ENCODE data around the gene CACNA2D4.

CACNA2D4 gene

GRCh38 chr12:1934831-1935230, 16.4 kb upstream of the CACNA2D4 start:
- no peaks in the 10 kb centered on the region for H3K27me3 ChIP-seq (replicated peaks; ENCODE audit: insufficient read depth, low read length)
- H3F3A ChIP-seq (ENCODE audit: insufficient read depth, low read length) = no peaks in the 10 kb centered on the region
- no peak overlapping the region for H3K27ac ChIP-seq (ENCODE audit: low read length)
- H3K79me2 ChIP-seq (ENCODE audit: low read length) = no peaks in the 10 kb centered on the region
- H3K4me2 ChIP-seq (ENCODE audit: low read depth, low read length) = no peak overlapping the region
- H3K9me3 ChIP-seq (replicated peaks; ENCODE audit: insufficient read depth, low read length) = no peaks in the 10 kb centered on the region
- no peaks in the 10 kb centered on the region for H3K36me3 ChIP-seq (replicated peaks; ENCODE audit: insufficient read depth, low read length)
- H4K20me1 ChIP-seq (ENCODE audit: insufficient read depth, low read length) = no peaks in the 10 kb centered on the region
- TF ChIP-seq EZH2 (optimal IDR thresholded peaks at IDR 0.05; ENCODE audit: low read depth, low read length) = no peak
- 0 out of 2 replicates have a peak, but pooled peaks cover 3% of the 10 kb centered on the region for H3K4me1 ChIP-seq (ENCODE audit: low read length)
- DNase-seq = no peak
- no peaks in the 10 kb centered on the region for H3K9me2 ChIP-seq (replicated peaks; ENCODE audit: insufficient read depth, low read length)
- no peak overlapping the region for H2AFZ ChIP-seq (ENCODE audit: low read length)
- no peak overlapping the region for H3K4me3 ChIP-seq (ENCODE audit: low read length)
- no peak overlapping the region for H3K9ac ChIP-seq (ENCODE audit: low read length)

DNA sequence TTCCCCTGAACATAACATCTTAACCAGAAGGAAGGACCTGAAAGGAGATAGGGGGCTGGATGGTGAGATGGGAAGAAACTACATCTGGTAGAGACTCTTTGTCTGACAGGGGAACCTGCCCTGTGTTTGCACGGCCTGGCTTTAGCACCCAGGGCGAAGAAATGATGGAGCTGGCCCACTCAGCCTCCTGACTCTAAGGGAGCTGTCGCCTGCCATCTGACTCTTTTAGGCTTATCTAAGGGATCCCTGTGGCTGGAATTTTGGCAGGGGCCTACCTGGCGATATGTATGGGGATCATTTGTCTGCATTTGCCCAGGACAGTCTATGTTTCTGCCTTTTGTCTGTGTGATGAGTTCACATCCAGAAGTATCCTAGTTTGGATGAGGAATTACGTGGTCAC, 15.6 kb upstream of the CACNA2D4 start:
- no peak overlapping the region for H3K9ac ChIP-seq (ENCODE audit: low read length)
- no peaks in the 10 kb centered on the region for H3K9me2 ChIP-seq (replicated peaks; ENCODE audit: insufficient read depth, low read length)
- no peak overlapping the region for H3K27ac ChIP-seq (ENCODE audit: low read length)
- no peaks in the 10 kb centered on the region for H3F3A ChIP-seq (ENCODE audit: insufficient read depth, low read length)
- H3K4me2 ChIP-seq (ENCODE audit: low read depth, low read length) = no peak overlapping the region
- no peaks in the 10 kb centered on the region for H3K9me3 ChIP-seq (replicated peaks; ENCODE audit: insufficient read depth, low read length)
- 0 out of 2 replicates have a peak, but pooled peaks cover under 1% of the 10 kb centered on the region for H3K27me3 ChIP-seq (replicated peaks; ENCODE audit: insufficient read depth, low read length)
- no peaks in the 10 kb centered on the region for H3K36me3 ChIP-seq (replicated peaks; ENCODE audit: insufficient read depth, low read length)
- H3K4me1 ChIP-seq (ENCODE audit: low read length) = 0 out of 2 replicates have a peak, but pooled peaks cover 3% of the 10 kb centered on the region
- no peak overlapping the region for H3K4me3 ChIP-seq (ENCODE audit: low read length)
- no peak overlapping the region for H2AFZ ChIP-seq (ENCODE audit: low read length)
- H3K79me2 ChIP-seq (ENCODE audit: low read length) = no peaks in the 10 kb centered on the region
- TF ChIP-seq EZH2phosphoT487 (IDR thresholded peaks at IDR 0.05; ENCODE audit: low read length) = no peak
- TF ChIP-seq, protein P1, sequence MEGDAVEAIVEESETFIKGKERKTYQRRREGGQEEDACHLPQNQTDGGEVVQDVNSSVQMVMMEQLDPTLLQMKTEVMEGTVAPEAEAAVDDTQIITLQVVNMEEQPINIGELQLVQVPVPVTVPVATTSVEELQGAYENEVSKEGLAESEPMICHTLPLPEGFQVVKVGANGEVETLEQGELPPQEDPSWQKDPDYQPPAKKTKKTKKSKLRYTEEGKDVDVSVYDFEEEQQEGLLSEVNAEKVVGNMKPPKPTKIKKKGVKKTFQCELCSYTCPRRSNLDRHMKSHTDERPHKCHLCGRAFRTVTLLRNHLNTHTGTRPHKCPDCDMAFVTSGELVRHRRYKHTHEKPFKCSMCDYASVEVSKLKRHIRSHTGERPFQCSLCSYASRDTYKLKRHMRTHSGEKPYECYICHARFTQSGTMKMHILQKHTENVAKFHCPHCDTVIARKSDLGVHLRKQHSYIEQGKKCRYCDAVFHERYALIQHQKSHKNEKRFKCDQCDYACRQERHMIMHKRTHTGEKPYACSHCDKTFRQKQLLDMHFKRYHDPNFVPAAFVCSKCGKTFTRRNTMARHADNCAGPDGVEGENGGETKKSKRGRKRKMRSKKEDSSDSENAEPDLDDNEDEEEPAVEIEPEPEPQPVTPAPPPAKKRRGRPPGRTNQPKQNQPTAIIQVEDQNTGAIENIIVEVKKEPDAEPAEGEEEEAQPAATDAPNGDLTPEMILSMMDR (IDR thresholded peaks at IDR 0.05; ENCODE audit: low read length) = no peak
- TF ChIP-seq EZH2 (optimal IDR thresholded peaks at IDR 0.05; ENCODE audit: low read depth, low read length) = no peak
- DNase-seq = no peak
- H4K20me1 ChIP-seq (ENCODE audit: insufficient read depth, low read length) = no peaks in the 10 kb centered on the region

GRCh38 chr12:1933342-1934051, 15.0 kb upstream of the CACNA2D4 start:
- Histone ChIP-seq H3K4me2 (ENCODE audit: low read depth, low read length) (no peak overlapping the region), H3F3A (ENCODE audit: insufficient read depth, low read length) (no peaks in the 10 kb centered on the region), H3K4me3 (ENCODE audit: low read length) (no peak overlapping the region), H3K9me2 (replicated peaks; ENCODE audit: insufficient read depth, low read length) (no peaks in the 10 kb centered on the region), H3K36me3 (replicated peaks; ENCODE audit: insufficient read depth, low read length) (no peaks in the 10 kb centered on the region), H3K27me3 (replicated peaks; ENCODE audit: insufficient read depth, low read length) (peaks cover 7% of the 10 kb centered on the region; the same call in 1 of the 2 replicates), H3K9ac (ENCODE audit: low read length) (no peak overlapping the region), H3K79me2 (ENCODE audit: low read length) (no peaks in the 10 kb centered on the region), H4K20me1 (ENCODE audit: insufficient read depth, low read length) (no peaks in the 10 kb centered on the region), H3K9me3 (replicated peaks; ENCODE audit: insufficient read depth, low read length) (no peaks in the 10 kb centered on the region), H2AFZ (ENCODE audit: low read length) (no peak overlapping the region), H3K4me1 (ENCODE audit: low read length) (0 out of 2 replicates have a peak, but pooled peaks cover 3% of the 10 kb centered on the region), H3K27ac (ENCODE audit: low read length) (no peak overlapping the region)
- no peak for DNase-seq
- no peak for TF ChIP-seq EZH2phosphoT487 (IDR thresholded peaks at IDR 0.05; ENCODE audit: low read length)
- TF ChIP-seq, protein P1 (IDR thresholded peaks at IDR 0.05; ENCODE audit: low read length) = no peak
- no peak for TF ChIP-seq EZH2 (optimal IDR thresholded peaks at IDR 0.05; ENCODE audit: low read depth, low read length)

- H3K27ac ChIP-seq (ENCODE audit: low read length) = no peak overlapping the region
- TF ChIP-seq EZH2phosphoT487 (IDR thresholded peaks at IDR 0.05; ENCODE audit: low read length) (no peak), EZH2 (optimal IDR thresholded peaks at IDR 0.05; ENCODE audit: low read depth, low read length) (no peak)
- TF ChIP-seq, protein P1 (IDR thresholded peaks at IDR 0.05; ENCODE audit: low read length) = no peak
- H3K36me3 ChIP-seq (replicated peaks; ENCODE audit: insufficient read depth, low read length) = no peaks in the 10 kb centered on the region
- no peaks in the 10 kb centered on the region for H3K9me2 ChIP-seq (replicated peaks; ENCODE audit: insufficient read depth, low read length)
- H3K4me3 ChIP-seq (ENCODE audit: low read length) = no peak overlapping the region
- peaks cover 18% of the 10 kb centered on the region; the same call in 1 of the 2 replicates for H3K27me3 ChIP-seq (replicated peaks; ENCODE audit: insufficient read depth, low read length)
- H2AFZ ChIP-seq (ENCODE audit: low read length) = no peak overlapping the region
- no peak for DNase-seq
- no peaks in the 10 kb centered on the region for H3K9me3 ChIP-seq (replicated peaks; ENCODE audit: insufficient read depth, low read length)
- no peak overlapping the region for H3K4me2 ChIP-seq (ENCODE audit: low read depth, low read length)
- no peaks in the 10 kb centered on the region for H3F3A ChIP-seq (ENCODE audit: insufficient read depth, low read length)
- H3K9ac ChIP-seq (ENCODE audit: low read length) = no peak overlapping the region
- H3K4me1 ChIP-seq (ENCODE audit: low read length) = 0 out of 2 replicates have a peak, but pooled peaks cover 3% of the 10 kb centered on the region
- no peaks in the 10 kb centered on the region for H3K79me2 ChIP-seq (ENCODE audit: low read length)
- H4K20me1 ChIP-seq (ENCODE audit: insufficient read depth, low read length) = no peaks in the 10 kb centered on the region
Observed at GRCh38 chr12:1932264-1932777, 13.9 kb upstream of the CACNA2D4 start.
